Coronary artery (tissue), 2 donors: ENCODE data around the gene GPR87.

Experiments used
- DNase-seq: peaks from one replicate; pipeline ENCODE4 v3.0.0-alpha.2; 2017; ENCODE audit warnings: low spot score
- H3K27ac ChIP-seq, 2 donors: fragments of 200-600 bp; sonication (generic); one replicate each; pipeline ENCODE4 v1.5.1; 2016 to 2019
- H3K4me3 ChIP-seq: fragments of 200-600 bp; sonication (generic); 2 replicates; pipeline ENCODE4 v1.5.1; 2016; ENCODE audit warnings: mild to moderate bottlenecking, moderate library complexity
- CTCF ChIP-seq: fragments of 200-600 bp; sonication (generic); IDR thresholded peaks from one replicate; pipeline ENCODE4 v1.5.1; 2019; ENCODE audit warnings: antibody characterized with exemption

GPR87 gene

GRCh38 chr3:151318313-151318712 is 1.7 kb upstream of the GPR87 start:
- H3K4me3 ChIP-seq = no peak overlapping the region
- no peak overlapping the region for H3K27ac ChIP-seq
- DNase-seq = no peak
- TF ChIP-seq CTCF = no peak

GRCh38 chr3:151315846-151316245 is 774 bp downstream of the GPR87 start:
- no peak for DNase-seq
- Histone ChIP-seq H3K4me3 (no peak overlapping the region), H3K27ac (no peak overlapping the region)
- no peak for TF ChIP-seq CTCF

GRCh38 chr3:151315136-151315535 is 1.5 kb downstream of the GPR87 start:
- no peak for DNase-seq
- Histone ChIP-seq H3K4me3 (no peak overlapping the region), H3K27ac (no peak overlapping the region)
- no peak for TF ChIP-seq CTCF

- H3K27ac ChIP-seq = no peak overlapping the region
- no peak for DNase-seq
- no peak overlapping the region for H3K4me3 ChIP-seq
- no peak for TF ChIP-seq CTCF
Measured at GRCh38 chr3:151314593-151314992, 2.0 kb downstream of the GPR87 start.

- Histone ChIP-seq H3K4me3 (no peak overlapping the region), H3K27ac (no peak overlapping the region)
- no peak for DNase-seq
- TF ChIP-seq CTCF = no peak
Measured at GRCh38 chr3:151314137-151314536, 2.5 kb downstream of the GPR87 start.

GRCh38 chr3:151312972-151313371 is 3.6 kb downstream of the GPR87 start:
- no peak for TF ChIP-seq CTCF
- H3K4me3 ChIP-seq = no peak overlapping the region
- no peak for DNase-seq
- no peak overlapping the region for H3K27ac ChIP-seq

GRCh38 chr3:151309566-151309965 is 7.1 kb downstream of the GPR87 start:
- Histone ChIP-seq H3K27ac (no peak overlapping the region), H3K4me3 (no peak overlapping the region)
- no peak for TF ChIP-seq CTCF
- no peak for DNase-seq
